Epithelial cell of proximal tubule (primary cell): Measurements from ENCODE around the gene CGAS. TPM values are rescaled to one million over a fixed set of nuclear protein-coding genes. Genes with fewer than 3 reads are reported as not detected.

Source experiments
- DNase-seq: peaks from one replicate; pipeline ENCODE4 v3.0.0-alpha.2; 2011; ENCODE audit warnings: low read depth
- H3K4me3 ChIP-seq: 2 replicates; pipeline ENCODE4 v1.5.1; 2011; ENCODE audit warnings: low read depth, mild to moderate bottlenecking, low read length
- CTCF ChIP-seq: conservative IDR thresholded peaks from 2 replicates; pipeline ENCODE4 v1.5.1; 2012; ENCODE audit warnings: low read depth, mild to moderate bottlenecking, low read length
- total RNA-seq: library from RNA; depleted of rRNA; stranded (reverse); fragments of >200 nt; gene quantifications from 2 replicates; pipeline ENCODE4 v1.2.3, GENCODE V29; 2015

The CGAS gene
- total RNA-seq, 1 donor from 2014 or later, result 9.1 TPM

GRCh38 chr6:73451223-73452106, 632 bp downstream of the CGAS start:
- no peak for DNase-seq

GRCh38 chr6:73443555-73443954, 8.5 kb downstream of the CGAS start:
- no peak overlapping the region for H3K4me3 ChIP-seq
- no peak for DNase-seq
- no peak for TF ChIP-seq CTCF

More at GRCh38 chr6:73451223-73452106, 632 bp downstream of the CGAS start:
- TF ChIP-seq CTCF, result no peak
- H3K4me3 ChIP-seq, result peak overlapping the region; percentile 62

- no peak for DNase-seq
- H3K4me3 ChIP-seq, result no peak overlapping the region
- TF ChIP-seq CTCF, result no peak
Observed at GRCh38 chr6:73435236-73435635, 16.9 kb downstream of the CGAS start.

GRCh38 chr6:73421534-73421933, 30.6 kb downstream of the CGAS start:
- DNase-seq, result no peak
- no peak overlapping the region for H3K4me3 ChIP-seq
- TF ChIP-seq CTCF, result no peak

GRCh38 chr6:73418081-73418741, 33.9 kb downstream of the CGAS start:
- DNase-seq, result no peak
- H3K4me3 ChIP-seq, result no peak overlapping the region
- TF ChIP-seq CTCF, result no peak

GRCh38 chr6:73413102-73413501, 39.0 kb downstream of the CGAS start:
- DNase-seq, result no peak
- H3K4me3 ChIP-seq, result no peak overlapping the region
- TF ChIP-seq CTCF, result no peak
